Measurements from ENCODE around the gene PLCB1.

The PLCB1 gene

GRCh38 chr20:8670207-8670892 lies 538.3 kb downstream of the PLCB1 start:
- no peak for DNase-seq

GRCh38 chr20:8670893-8671215 lies 538.8 kb downstream of the PLCB1 start:
- no peak for DNase-seq

- DNase-seq = no peak
Measured at GRCh38 chr20:8671370-8671961, 539.4 kb downstream of the PLCB1 start.

- no peak for DNase-seq
Measured at GRCh38 chr20:8673116-8673515, 541.0 kb downstream of the PLCB1 start.

GRCh38 chr20:8675896-8676295 lies 543.8 kb downstream of the PLCB1 start:
- no peak for DNase-seq

GRCh38 chr20:8678098-8678776 lies 546.2 kb downstream of the PLCB1 start:
- DNase-seq = no peak

GRCh38 chr20:8689337-8689736 lies 557.3 kb downstream of the PLCB1 start:
- DNase-seq = no peak

GRCh38 chr20:8690074-8690473 lies 558.0 kb downstream of the PLCB1 start:
- no peak for DNase-seq

- no peak for DNase-seq
Measured at GRCh38 chr20:8693709-8694108, 561.6 kb downstream of the PLCB1 start.

- no peak for DNase-seq
Measured at GRCh38 chr20:8700756-8701155, 568.7 kb downstream of the PLCB1 start.

GRCh38 chr20:8706961-8707700 lies 575.1 kb downstream of the PLCB1 start:
- DNase-seq = no peak

- DNase-seq = no peak
Measured at GRCh38 chr20:8709627-8710026, 577.6 kb downstream of the PLCB1 start.

GRCh38 chr20:8711501-8711900 lies 579.4 kb downstream of the PLCB1 start:
- no peak for DNase-seq

GRCh38 chr20:8714206-8714605 lies 582.1 kb downstream of the PLCB1 start:
- no peak for DNase-seq

GRCh38 chr20:8718279-8718678 lies 586.2 kb downstream of the PLCB1 start:
- no peak for DNase-seq

GRCh38 chr20:8720089-8720488 lies 588.0 kb downstream of the PLCB1 start:
- no peak for DNase-seq

GRCh38 chr20:8721098-8721497 lies 589.0 kb downstream of the PLCB1 start:
- DNase-seq = no peak

GRCh38 chr20:8722277-8722928 lies 590.3 kb downstream of the PLCB1 start:
- no peak for DNase-seq

- no peak for DNase-seq
Measured at GRCh38 chr20:8723296-8723695, 591.2 kb downstream of the PLCB1 start.

GRCh38 chr20:8724884-8725283 lies 592.8 kb downstream of the PLCB1 start:
- no peak for DNase-seq

GRCh38 chr20:8726460-8726859 lies 594.4 kb downstream of the PLCB1 start:
- no peak for DNase-seq

- DNase-seq = no peak
Measured at GRCh38 chr20:8735014-8735413, 602.9 kb downstream of the PLCB1 start.

GRCh38 chr20:8735674-8736073 lies 603.6 kb downstream of the PLCB1 start:
- no peak for DNase-seq

Measured in activated gamma-delta T cell (primary cell).